Glutamatergic neuron (in vitro differentiated cells): Measurements from ENCODE around the gene LHFPL2. TPM values are rescaled to one million over a fixed set of nuclear protein-coding genes. Genes with fewer than 3 reads are reported as not detected.

Experiments
- DNase-seq: peaks from one replicate; pipeline ENCODE4 v3.0.0; 2022
- H3K27ac Mint-ChIP-seq: one replicate; pipeline ENCODE4 v1.8.0; 2020; ENCODE audit warnings: mild to moderate bottlenecking, mixed read lengths, inconsistent platforms; ENCODE audit not compliant: unreplicated experiment
- H3K27me3 Mint-ChIP-seq: one replicate; pipeline ENCODE4 v1.8.0; 2020; ENCODE audit warnings: mild to moderate bottlenecking, moderate library complexity, mixed read lengths, inconsistent platforms; ENCODE audit not compliant: unreplicated experiment
- H3K36me3 Mint-ChIP-seq: one replicate; pipeline ENCODE4 v1.8.0; 2020; ENCODE audit warnings: mild to moderate bottlenecking, mixed read lengths, inconsistent platforms; ENCODE audit not compliant: unreplicated experiment
- H3K4me1 Mint-ChIP-seq: one replicate; pipeline ENCODE4 v1.8.0; 2020; ENCODE audit warnings: mild to moderate bottlenecking, low read depth, mixed read lengths, inconsistent platforms; ENCODE audit not compliant: unreplicated experiment
- H3K4me3 Mint-ChIP-seq: one replicate; pipeline ENCODE4 v1.8.0; 2020; ENCODE audit warnings: mild to moderate bottlenecking, mixed read lengths, inconsistent platforms; ENCODE audit not compliant: unreplicated experiment
- H3K9me3 Mint-ChIP-seq: one replicate; pipeline ENCODE4 v1.8.0; 2020; ENCODE audit warnings: mild to moderate bottlenecking, moderate library complexity, mixed read lengths, inconsistent platforms; ENCODE audit not compliant: unreplicated experiment
- total RNA-seq: library from RNA; stranded (reverse); fragmentation: NEBNext Ultra II Directional; extraction: Animal tissue kit (Norgen Biotek cat#: 25700); gene quantifications from one replicate; pipeline ENCODE4 v1.2.1, GENCODE V29; 2021; ENCODE audit not compliant: unreplicated experiment
- TF ChIP-seq, protein P1 (sequence below): fragments of 200-600 bp; sonication (generic); IDR thresholded peaks from one replicate; pipeline ENCODE4 v1.5.0; 2021; ENCODE audit not compliant: partially characterized antibody, unreplicated experiment

Gene LHFPL2
- total RNA-seq, 1 donor from 2014 or later: 2.5 TPM

DNA sequence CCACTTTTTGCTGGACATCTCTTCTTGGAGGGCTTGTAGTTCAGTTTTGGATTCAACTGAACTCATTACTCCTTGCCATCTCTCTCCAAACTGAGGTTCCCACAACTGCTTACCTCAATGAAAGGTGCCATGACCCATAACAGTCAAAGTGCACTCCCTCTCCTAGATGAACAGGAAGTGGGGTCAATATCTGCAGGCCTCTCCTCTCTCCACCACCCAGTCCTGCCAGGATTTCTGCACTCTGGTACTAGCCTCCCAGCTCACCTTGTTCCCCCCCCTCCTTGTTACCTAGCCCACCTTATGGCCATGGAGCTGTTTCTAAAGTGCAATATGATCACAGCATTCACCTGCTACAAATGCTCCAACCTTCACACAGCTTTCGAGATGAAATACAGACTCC lies 5.9 kb downstream of the LHFPL2 start:
- DNase-seq: no peak
- no peak overlapping the region for H3K4me3 Mint-ChIP-seq
- peaks cover 3% of the 10 kb centered on the region for H3K9me3 Mint-ChIP-seq
- H3K36me3 Mint-ChIP-seq: no peaks in the 10 kb centered on the region
- H3K27ac Mint-ChIP-seq: no peak overlapping the region
- H3K4me1 Mint-ChIP-seq: peaks cover 9% of the 10 kb centered on the region
- TF ChIP-seq, protein P1, sequence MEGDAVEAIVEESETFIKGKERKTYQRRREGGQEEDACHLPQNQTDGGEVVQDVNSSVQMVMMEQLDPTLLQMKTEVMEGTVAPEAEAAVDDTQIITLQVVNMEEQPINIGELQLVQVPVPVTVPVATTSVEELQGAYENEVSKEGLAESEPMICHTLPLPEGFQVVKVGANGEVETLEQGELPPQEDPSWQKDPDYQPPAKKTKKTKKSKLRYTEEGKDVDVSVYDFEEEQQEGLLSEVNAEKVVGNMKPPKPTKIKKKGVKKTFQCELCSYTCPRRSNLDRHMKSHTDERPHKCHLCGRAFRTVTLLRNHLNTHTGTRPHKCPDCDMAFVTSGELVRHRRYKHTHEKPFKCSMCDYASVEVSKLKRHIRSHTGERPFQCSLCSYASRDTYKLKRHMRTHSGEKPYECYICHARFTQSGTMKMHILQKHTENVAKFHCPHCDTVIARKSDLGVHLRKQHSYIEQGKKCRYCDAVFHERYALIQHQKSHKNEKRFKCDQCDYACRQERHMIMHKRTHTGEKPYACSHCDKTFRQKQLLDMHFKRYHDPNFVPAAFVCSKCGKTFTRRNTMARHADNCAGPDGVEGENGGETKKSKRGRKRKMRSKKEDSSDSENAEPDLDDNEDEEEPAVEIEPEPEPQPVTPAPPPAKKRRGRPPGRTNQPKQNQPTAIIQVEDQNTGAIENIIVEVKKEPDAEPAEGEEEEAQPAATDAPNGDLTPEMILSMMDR: no peak
- peaks cover 3% of the 10 kb centered on the region for H3K27me3 Mint-ChIP-seq

DNA sequence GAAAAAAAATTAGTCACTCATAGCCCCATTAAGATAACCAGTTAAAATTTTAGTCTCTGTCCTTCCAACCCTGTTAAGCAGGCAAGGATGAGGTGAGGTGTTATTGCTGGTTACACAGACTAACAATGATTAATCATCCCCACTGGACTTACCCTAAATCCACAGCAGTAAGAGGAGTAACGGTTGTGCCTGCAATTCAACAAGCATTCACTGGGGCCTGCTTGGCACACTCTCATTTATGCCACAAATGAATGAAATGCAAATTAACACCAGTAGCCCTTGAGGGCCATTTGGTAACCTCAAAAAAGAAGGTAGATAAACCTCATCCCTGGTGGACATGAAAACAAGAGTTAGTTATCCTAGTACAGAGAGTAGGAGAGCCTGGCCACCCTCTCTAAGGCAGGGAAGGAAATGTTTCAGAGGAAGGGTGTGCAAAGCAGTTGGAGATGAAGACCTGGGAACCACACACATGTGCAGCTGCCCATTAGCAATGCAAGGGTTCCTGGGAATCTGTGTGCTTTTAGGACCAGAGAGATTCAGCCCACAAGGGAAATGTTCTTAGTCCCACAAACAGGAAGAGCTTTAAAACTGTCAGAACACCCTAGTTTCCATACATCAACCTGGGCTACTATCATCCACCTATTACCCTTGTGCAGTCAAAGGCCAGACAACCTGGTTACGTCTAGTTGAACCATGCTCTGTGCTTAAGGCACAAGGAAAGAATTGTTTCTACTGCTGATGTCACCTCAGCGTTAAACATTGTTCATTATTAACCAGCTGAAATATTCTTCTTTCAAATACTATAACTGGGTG lies 7.7 kb downstream of the LHFPL2 start:
- TF ChIP-seq, protein P1: no peak
- Mint-ChIP-seq H3K4me3 (no peak overlapping the region), H3K4me1 (peaks cover 4% of the 10 kb centered on the region), H3K27me3 (peaks cover 3% of the 10 kb centered on the region), H3K36me3 (no peaks in the 10 kb centered on the region), H3K27ac (no peak overlapping the region), H3K9me3 (no peaks in the 10 kb centered on the region)
- DNase-seq: no peak

DNA sequence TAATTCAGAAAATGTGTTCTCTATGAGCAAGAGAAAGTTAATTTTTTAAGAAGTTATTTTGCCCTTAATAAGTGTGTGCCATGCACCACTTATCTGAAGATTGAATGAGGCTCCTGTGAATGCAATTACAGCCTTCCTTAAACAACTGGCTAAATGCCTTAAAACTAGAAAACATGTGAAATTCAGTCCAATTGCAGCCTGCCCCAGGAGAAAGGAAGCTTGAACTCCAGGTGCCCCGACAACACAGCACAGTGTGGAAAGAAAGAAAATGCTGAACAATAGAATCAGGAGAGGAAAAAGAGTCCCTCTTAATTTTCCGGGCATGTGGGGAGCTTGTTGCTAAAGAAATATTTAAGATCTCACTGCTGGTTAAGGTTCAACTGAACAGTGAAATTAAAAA lies 8.8 kb downstream of the LHFPL2 start:
- Mint-ChIP-seq H3K4me1 (peaks cover 4% of the 10 kb centered on the region), H3K27me3 (peaks cover 5% of the 10 kb centered on the region), H3K9me3 (no peaks in the 10 kb centered on the region), H3K27ac (no peak overlapping the region), H3K4me3 (no peak overlapping the region), H3K36me3 (no peaks in the 10 kb centered on the region)
- DNase-seq: no peak
- TF ChIP-seq, protein P1: no peak

DNA sequence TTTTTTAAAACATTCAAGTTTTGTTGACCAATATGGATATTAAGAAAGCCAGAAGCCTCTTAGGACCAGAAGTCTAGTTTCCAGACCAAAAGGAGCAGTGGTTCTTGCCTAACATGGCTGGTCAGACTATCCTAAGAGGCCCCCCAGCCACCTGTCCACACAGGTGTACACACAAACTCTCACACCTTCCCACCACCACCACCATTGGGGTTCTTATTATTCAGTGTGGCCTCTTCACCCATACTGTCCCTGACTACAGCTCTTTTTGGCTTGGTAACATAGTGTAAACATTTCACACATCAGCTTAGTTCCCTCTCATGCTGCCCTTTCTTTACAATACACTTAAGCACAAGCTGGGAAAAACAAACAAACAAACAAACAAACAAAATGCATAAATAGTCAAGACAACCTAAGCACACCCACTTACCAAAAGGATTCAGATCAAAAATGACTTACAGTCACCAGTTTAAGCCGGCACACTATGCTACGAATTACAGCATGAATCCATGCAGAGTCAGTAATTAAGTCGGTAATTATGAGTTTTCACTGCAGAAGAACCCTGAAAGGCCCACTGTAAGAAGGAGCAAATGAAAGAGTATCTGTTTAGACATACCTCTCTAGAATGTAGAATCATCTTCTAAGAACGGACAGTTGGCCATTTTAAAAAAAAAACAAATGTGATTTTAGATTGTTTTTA lies 9.5 kb downstream of the LHFPL2 start:
- TF ChIP-seq, protein P1: no peak
- H3K27me3 Mint-ChIP-seq: peaks cover 5% of the 10 kb centered on the region
- H3K4me1 Mint-ChIP-seq: peaks cover 4% of the 10 kb centered on the region
- DNase-seq: no peak
- no peaks in the 10 kb centered on the region for H3K9me3 Mint-ChIP-seq
- no peak overlapping the region for H3K4me3 Mint-ChIP-seq
- H3K36me3 Mint-ChIP-seq: no peaks in the 10 kb centered on the region
- no peak overlapping the region for H3K27ac Mint-ChIP-seq

DNA sequence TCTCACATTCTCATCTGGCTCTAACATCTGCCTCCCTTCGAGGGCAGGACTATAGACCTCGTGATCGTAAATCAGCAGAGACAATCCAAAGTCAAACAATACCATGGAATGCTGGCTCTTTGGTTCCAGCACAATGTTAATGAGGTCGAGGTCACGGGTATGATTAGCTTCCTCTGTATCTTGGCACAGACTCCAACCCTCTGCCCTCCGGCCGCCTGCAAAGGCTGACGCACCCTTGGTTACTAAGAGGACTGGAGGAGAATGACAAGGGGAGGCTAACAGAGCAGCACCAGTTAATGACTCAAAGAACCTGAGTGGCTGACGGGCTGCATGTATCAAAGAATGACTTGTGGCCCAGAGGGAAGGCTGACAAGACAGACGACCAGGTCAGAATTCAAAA lies 10.1 kb downstream of the LHFPL2 start:
- Mint-ChIP-seq H3K9me3 (no peaks in the 10 kb centered on the region), H3K4me3 (no peak overlapping the region), H3K36me3 (no peaks in the 10 kb centered on the region), H3K27ac (no peak overlapping the region), H3K4me1 (peaks cover 4% of the 10 kb centered on the region), H3K27me3 (peaks cover 5% of the 10 kb centered on the region)
- DNase-seq: no peak
- TF ChIP-seq, protein P1: no peak
